HG03378 (cell line): ENCODE results near the gene IL34.
"Not testable (repeated sequence)": the region's sequence is repeated elsewhere in the genome, so short reads cannot be mapped to it uniquely, and the experiment has no call there.

Experiments used
- ATAC-seq: cut with Tn5 transposase; IDR thresholded peaks from one replicate; pipeline ENCODE4 v1.9.1; 2021; ENCODE audit warnings: mild to moderate bottlenecking, moderate library complexity; ENCODE audit not compliant: unreplicated experiment

The IL34 gene

DNA sequence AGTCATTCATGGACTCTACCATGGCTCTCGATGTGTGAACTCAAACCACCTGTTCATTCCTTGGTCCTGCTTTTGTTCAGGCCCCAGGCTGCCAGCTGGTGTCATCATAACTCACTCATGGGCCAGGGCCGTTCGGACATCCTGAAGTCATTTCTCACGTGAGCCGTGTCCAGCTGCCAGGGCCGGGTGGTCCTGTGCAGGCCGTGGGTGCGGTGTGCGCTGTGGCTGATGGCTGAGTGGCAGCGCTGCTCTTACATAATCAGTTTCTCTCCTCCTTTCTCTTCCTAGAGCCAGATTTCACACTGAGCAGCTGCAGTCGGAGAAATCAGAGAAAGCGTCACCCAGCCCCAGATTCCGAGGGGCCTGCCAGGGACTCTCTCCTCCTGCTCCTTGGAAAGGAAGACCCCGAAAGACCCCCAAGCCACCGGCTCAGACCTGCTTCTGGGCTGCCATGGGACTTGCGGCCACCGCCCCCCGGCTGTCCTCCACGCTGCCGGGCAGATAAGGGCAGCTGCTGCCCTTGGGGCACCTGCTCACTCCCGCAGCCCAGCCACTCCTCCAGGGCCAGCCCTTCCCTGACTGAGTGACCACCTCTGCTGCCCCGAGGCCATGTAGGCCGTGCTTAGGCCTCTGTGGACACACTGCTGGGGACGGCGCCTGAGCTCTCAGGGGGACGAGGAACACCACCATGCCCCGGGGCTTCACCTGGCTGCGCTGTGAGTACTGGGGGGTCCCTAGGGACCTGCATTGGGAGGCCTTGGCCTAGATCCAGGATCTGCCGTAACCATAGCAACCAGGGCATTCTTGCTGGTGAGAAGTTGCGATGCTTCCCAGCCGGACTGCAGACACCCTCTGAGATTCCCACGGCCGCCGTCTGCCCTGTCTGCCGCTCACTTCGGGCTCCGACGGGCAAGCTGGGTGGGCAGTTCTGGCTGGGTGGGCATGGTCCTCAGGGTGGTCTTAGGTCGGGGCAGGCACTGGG, at the start of gene IL34:
Gene IL34 (plus strand): TSS at position 300 of the 982 bp plus-strand sequence. CDS start 389 bp downstream, at position 689.
- no peak for ATAC-seq

DNA sequence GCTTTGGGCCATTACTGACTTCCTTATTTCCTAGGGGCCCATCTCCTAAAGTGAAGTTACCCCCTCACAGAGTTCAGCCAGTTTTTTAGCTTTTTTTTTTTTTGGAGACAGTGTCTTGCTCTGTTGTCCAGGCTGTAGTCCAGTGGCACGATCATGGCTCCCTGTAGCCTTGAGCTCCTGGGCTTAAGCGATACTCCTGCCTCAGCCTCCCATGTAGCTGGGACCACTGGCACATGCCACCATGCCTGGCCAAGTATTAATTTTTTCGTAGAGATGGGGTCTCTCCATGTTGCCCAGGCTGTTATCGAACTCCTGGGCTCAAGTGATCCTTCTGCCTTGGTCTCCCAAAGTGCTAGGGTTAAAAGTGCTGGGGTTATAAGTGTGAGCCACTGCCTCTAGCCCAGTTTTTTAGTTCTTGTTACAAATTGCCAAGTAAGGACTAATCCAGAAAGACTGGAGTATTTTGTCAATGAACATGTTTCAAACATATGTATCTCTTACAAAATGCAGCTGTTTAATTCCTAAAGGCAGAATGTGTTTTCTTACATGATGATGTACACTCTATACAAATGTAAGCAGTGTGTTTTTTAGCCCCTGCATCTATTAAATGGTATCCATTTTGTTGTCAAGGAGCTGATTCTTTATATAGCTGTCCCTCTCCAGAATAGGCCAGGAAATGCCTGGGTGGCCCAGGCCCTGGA, 49.1 kb upstream of the IL34 start:
- ATAC-seq, result no peak

DNA sequence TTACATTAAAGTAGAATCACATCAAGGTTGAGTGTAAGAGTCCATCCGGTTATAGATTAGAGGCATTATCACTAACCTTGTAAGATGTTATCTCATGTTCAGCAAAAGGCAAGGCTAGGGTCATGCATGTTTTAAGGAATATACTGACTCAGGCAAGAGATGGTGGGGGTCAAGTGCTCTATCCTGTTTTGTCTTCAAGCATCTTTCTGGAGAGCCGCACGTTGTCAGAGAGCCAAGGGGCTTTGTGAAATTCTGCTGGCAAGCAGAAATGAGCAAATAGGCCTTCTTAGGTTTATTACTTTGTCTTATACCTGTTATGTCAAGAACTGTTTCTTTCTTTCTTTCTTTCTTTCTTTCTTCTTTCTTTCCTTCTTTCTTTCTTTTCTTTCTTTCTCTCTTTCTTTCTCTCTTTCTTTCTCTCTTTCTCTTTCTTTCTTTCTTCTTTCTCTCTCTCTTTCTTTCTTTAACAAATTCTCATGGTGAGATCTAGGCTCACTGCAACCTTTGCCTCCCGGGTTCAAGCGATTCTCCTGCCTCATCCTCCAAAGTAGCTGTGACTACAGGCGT, 47.3 kb upstream of the IL34 start:
- no peak for ATAC-seq

DNA sequence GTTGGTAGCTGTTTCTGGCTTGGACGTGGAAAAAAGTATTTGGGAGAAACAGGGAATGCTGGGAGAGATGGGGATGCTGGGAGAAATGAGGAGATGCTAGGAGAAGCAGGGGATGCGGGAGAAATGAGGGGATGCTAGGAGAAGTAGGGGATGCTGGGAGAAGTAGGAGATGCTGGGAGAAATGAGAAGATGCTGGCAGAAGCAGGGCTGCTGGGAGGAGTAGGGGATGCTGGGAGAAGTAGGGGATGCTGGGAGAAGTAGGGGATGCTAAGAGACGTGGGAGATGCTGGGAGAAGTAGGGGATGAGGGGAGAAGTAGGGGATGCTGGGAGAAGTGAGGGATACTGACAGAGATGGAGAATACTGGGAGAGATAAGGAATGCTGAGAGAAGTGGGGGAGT, 45.6 kb upstream of the IL34 start:
- no peak for ATAC-seq

DNA sequence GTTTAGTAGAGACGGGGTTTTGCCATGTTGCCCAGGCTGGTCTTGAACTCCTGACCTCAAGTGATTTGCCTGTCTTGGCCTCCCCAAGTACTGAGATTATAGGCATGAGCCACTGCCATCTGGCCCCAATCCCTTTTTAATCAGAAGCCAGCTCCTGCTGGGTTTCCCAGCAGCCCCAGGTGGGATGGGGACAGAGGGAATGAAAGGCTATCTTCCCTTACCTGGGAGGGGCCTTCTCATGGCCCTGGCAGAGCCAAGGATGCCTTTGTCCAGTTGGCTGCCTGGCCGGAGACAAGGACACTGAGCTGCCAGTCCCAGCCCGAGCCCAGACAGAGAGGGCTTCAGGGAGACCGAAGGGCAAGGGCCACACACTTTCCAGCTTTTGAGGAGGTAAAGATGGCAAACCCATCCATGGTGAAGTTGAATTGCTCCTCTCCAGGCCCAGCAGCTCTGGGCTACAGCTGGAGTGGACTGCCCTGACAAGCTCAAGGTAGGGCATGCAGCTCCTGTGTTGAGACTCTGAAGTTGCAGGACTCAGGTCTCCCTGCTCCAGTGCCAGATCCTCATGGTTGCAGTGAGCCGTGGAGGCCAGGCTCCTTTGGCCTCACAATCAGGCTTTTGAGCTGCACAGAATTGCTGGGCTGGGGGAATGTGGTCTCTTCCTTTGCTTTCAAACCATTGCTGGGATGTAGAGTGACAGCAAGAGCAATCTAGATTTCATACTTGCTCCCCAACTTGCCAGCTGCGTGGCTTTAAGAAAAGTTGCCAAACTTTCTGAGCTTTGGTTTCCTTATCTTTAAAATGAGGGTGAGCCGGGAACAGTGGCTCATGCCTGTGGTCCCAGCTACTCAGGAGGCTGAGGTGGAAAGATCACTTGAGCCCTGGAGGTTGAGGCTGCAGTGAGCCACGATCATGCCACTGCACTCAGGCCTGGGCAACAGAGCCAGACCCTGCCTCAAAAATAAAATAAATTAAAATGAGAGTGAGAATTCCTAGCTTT, 44.5 kb upstream of the IL34 start:
- no peak for ATAC-seq

DNA sequence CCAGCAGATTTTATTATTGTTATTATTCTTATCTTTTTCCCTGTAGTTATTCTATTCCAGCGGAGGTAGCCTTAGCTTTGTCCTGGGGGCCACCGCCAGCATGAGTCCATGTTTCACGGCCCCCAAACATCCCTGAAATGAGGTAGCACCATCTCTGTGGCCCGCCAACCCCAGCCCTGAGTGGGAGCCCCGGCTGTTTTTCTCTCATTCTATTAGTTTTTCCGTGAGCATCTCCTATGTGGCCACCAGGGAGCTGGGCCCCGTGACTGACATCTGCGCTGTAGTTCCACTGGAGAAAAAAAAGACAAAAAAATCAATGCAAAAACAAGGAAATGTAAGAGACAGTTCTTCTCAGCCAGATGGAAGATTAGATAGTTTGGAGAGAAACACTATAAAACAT, 43.5 kb upstream of the IL34 start:
- no peak for ATAC-seq

DNA sequence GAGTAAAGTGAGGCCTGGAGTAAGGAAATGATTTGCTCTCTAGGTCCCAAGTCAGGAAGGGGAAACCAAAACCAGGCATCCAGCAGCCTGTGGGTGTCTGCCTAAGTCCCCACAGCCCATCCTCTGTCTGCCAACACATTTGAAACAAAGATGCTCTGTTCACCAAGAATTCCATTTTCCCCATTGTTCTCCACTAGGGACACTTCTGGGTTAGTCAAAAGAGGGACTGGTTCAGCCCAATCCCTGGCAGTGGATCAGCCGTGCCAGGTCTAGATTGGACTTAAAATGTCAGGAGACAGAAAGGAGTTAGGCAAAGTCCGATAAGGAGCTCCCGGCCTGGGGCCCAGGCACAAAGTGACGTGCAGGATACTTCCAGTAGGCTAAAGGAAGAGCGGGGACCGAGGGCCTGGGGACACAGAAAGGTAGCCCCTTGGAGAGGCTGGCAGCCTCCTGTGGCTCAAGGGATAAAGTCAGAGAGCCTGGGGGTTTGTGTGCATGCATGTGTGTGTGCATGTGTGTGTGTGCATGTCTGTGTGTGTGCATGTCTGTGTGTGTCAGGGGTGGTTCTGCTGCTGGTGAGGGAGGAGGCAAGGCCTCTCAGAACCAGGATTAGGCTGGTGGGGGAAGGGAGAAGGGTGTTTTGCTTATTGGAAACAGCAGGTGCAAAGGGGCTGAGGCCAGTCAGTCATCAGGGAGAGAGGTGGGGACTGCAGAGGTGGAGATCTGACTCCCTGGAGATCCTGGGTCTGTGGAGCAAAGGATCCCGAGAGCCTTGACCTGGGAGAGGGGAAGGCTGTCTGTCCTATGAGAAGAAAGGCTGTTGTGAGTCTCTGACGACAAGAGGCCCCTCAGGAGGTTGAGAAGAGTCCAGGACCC, 41.7 kb upstream of the IL34 start:
- no peak for ATAC-seq

DNA sequence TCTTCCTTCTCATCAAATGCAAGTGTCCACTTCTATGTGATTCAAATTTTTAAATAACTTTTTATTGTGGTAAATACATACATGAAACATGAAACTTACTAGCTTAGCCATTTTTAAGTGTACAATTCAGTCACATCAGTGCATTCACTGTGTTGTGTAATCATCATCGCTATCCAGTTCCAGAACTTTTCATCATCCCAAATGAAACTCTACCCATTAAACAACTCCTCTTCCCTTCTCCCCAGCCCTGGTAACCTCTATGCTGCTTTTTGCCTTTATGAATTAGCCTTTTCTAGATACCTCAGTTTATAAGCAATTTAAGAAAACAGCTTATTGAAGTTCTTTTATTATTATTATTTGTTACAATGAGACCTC, 41.1 kb upstream of the IL34 start:
- no peak for ATAC-seq

DNA sequence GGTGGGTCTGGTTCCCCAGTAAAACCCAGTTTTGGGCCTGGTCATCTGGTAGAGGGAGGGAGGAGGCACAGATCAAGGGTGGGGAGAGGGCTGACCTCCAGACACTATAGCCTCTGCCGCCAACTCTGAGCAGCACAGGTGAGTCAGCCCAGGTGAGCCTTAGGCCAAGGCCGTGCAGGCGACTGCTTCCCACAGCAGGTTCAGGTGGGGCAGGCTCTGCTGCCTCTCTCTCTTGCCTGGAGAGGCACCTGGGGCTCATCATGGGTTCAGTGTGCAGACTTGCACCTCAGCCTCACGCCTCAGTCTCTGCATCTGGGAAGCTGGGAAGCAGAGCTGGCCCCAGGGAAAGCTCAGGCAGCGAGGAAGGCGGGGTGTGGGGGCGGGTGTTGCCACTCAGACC, 37.8 kb upstream of the IL34 start:
- ATAC-seq, result no peak

DNA sequence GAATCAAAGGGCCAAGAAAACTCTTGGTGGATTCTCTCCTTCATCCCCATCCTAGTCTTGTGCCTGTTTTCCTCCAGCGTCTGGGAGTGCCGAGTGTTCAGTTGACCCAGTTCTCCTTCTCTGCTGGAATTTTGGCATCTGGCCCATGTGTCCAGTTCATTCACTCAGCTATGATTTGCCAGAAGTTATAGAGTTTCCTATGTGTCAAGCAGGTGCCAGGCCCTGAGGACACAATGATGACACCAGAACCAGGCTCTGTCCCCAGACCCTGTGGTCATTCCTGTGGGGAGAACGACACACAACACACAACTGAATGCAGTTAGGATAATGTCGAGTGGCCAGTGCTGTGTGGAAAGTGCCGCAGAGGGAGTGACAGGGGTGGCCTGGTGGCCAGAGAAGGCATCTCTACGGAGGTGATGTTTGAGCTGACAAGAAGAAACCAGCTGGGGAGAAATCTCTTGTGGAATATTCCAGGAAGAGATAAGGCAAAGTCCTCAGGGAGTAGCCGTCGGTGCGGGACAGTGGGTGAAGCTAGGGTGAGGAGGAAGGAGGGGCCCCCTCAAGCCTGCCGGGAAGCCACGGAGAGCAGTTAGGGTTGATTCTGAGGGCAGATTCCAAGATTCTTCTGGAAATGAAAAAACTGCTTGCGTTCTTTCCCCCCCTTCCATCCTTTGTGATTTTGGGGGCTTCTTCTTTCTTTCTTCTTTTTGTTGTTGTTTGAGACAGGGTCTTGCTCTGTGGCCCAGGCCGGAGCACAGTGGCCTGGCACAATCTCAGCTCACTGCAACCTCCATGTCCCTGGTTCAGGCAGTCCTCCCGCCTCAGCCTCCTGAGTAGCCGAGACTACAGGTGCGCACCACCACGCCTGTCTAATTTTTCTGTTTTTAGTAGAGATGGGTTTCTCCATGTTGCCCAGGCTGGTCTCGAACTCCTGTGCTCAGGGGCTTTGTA, 35.8 kb upstream of the IL34 start:
- no peak for ATAC-seq

DNA sequence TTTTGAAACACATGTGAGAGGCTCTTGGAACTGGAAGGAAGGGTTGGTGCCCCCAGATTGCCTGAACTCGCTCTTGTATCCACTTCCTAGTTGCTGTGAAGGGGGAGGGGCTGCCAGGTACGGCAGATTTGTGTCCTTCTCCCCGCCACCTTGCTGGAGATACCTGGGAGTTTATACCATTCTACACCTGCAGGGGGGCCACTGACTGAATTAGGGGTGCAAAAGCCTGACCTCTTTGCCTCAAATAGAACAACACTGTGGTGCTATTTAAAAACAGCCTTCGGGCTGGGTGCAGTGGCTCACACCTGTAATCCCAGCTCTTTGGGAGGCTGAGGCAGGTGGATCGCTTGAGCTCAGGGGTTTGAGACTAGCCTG, 35.1 kb upstream of the IL34 start:
- no peak for ATAC-seq

DNA sequence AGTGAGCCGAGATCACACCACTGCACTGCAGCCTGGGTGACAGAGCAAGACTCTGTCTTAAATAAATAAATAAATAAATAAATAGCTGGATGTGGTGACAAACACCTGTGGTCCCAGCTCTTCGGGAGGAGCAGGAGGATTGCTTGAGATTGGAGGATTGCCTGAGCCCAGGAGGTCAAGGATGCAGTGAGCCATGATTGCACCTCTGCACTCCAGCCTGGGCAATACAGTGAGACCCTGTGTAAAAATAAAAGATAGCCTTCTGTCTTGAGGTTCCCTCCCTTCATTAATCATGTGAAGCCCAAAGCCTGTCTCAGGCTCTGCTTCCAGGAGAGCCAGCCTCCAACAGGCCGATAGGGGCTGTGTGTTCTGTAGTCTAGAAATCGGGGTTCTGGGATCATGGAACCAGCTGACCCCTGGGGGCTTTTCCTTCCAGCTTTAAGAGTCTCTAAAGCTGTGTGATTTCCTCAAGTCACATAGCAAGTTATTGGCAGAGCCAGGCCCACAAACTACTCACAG, 34.5 kb upstream of the IL34 start:
- ATAC-seq, result no peak

DNA sequence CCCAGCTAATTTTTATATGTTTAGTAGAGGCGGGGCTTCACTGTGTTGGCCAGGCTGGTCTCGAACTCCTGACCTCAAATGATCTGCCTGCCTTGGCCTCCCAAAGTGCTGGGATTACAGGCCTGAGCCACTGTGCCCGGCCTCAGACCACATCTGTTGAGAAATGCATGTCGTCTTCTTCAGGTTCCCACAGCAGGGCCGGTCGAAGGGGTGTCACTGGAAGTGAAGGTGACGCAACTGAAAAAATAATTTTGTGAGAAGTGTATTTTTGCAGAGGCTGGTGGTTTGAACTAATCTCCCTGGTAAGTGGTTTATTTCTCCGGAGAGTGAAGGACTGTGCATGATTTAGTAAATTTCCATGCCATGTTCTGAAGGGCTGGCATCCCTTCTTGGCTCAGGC, 33.4 kb upstream of the IL34 start:
- ATAC-seq, result no peak

DNA sequence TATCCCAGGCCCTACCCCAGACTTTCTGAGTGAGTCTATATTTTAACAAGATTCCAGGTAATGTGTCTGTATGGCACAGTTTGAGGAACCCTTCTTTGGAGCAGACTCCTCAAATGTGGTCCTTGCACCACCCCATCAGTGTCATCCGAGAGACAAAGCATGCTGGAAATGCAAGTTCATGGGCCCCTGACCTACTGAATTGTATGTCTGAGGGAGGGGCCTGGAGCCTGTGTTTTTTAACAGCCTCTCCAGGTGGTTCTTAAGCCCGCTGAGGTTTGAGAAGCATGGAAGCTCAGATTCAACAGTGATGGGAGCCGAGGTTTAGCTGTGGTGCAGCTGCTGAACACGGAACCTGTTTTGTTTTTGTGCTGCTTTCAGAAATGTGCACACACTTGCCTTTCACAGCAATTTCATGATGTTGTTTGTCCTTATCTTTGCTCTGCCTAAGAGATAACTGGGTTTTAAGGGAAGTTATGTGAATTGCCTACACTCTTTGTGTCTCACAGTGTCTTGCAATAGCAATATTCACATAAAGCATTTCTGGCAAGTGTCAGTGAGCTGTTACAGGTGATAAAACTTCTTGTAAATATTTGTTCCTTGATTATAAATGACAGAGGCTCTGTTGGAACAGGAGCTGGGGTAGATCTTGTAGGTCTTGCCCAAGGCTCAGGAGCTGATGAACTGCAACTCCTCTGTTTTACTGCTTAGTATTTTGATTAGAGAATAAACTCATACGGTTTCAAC, 32.0 kb upstream of the IL34 start:
- no peak for ATAC-seq

DNA sequence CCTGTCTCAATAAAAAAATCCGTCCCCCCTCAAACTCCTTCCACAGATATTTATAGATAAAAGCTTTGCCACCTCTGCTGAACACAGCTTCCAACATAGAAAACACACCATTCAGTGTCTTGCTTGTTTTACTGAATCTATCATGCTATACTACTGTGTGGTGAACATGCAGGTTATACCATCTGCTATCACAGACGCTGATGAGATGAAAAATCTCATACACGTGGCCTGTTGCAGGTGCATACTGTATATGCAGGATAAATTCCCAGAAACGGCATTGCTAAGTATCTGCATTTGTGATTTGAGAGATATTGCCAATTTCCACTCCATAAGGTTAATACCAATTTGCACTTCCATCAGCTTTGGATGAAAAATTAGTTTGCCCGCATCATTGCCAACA, 30.4 kb upstream of the IL34 start:
- no peak for ATAC-seq

DNA sequence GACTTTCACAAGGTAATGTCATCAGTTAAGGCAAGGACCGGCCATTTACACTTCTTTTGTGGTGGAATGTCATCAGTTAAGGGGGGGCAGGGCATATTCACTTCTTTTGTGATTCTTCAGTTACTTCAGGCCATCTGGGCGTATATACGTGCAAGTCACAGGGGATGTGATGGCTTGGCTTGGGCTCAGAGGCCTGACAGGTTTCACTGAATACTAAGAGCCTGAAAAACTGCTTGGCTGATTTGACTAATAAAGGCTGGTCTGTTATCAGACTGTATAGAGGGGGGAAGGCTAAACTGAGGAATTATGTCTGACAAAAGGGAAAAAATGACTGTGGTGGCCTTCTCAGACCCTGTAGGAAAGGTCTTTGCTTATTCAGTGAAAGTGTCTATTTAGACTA, 24.5 kb upstream of the IL34 start:
- ATAC-seq, result not testable (repeated sequence)

DNA sequence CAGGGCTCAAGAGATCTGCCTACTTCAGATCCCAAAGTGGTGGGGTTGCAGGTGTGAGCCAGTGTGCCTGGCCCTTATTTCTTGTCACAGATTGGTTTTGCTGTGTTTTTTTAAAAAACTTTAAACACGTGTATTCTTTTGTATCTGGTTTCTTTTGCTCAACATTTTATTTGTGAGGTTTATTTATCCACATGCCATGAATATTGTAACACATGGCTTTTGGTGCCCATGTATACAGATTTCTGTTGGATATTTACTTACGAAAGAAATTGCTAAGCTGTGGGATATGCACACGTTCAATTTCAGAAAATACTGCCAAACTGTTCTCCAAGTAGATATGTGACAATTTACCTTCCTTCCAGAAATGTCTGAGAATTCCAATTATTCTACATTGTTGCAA, 18.7 kb upstream of the IL34 start:
- ATAC-seq, result no peak
